CD4-positive, alpha-beta T cell (primary cell): ENCODE measurements around the gene PICALM. TPM values are rescaled to one million over a fixed set of nuclear protein-coding genes. Genes with fewer than 3 reads are reported as not detected.

Experiments
- ATAC-seq: fragments of 200-7000 bp; cut with Tn5 transposase; one replicate; pipeline ENCODE4 v1.10.0; 2022; ENCODE audit warnings: mild to moderate bottlenecking; ENCODE audit not compliant: poor library complexity
- CTCF ChIA-PET: fragments of 350-600 bp; sonication (Branson Sonifier 250); formaldehyde crosslinking; loops from one replicate; lab custom pipeline; 2021; ENCODE audit warnings: antibody characterized with exemption, inconsistent platforms; lab: Charles Lee
- POLR2A ChIA-PET: fragments of 350-600 bp; sonication (Branson Sonifier 250); formaldehyde crosslinking; loops from one replicate; lab custom pipeline; 2021; ENCODE audit warnings: antibody characterized with exemption, inconsistent platforms; lab: Charles Lee
- DNase-seq, 14 experiments: peaks; one replicate each; pipeline ENCODE4 v3.0.0-alpha.2; 2013 to 2020; ENCODE audit warnings: mixed read lengths in 2 of 14
- H3K27ac ChIP-seq, 2 donors: one replicate each; pipeline versions ENCODE4 v1.5.1 to v1.7.0; 2013; ENCODE audit warnings: low read length in 2 of 2, low read depth in 1 of 2, mild to moderate bottlenecking in 1 of 2
- H3K27me3 ChIP-seq, 2 experiments: 1 replicate in 1 of 2; 2 replicates in 1 of 2; pipeline versions ENCODE4 v1.6.1 to v1.7.0; 2013; ENCODE audit warnings: low read length in 2 of 2, control low read depth in 1 of 2, mild to moderate bottlenecking in 1 of 2, moderate library complexity in 1 of 2; ENCODE audit not compliant: insufficient read depth in 2 of 2, control insufficient read depth in 1 of 2
- H3K36me3 ChIP-seq: one replicate; pipeline ENCODE4 v1.6.1; 2013; ENCODE audit warnings: low read length, control low read depth; ENCODE audit not compliant: insufficient read depth
- H3K4me1 ChIP-seq: one replicate; pipeline ENCODE4 v1.6.1; 2013; ENCODE audit warnings: low read length, control low read depth; ENCODE audit not compliant: insufficient read depth
- H3K4me3 ChIP-seq: one replicate; pipeline ENCODE4 v1.5.1; 2013; ENCODE audit warnings: mild to moderate bottlenecking, low read length, moderate library complexity
- H3K9me3 ChIP-seq, 2 experiments: 1 replicate in 1 of 2; 2 replicates in 1 of 2; pipeline versions ENCODE4 v1.6.1 to v1.7.0; 2013; ENCODE audit warnings: low read length in 2 of 2, mild to moderate bottlenecking in 2 of 2, control low read depth in 1 of 2, moderate library complexity in 1 of 2; ENCODE audit not compliant: control insufficient read depth in 1 of 2, insufficient read depth in 1 of 2
- H3K27ac Mint-ChIP-seq: one replicate; pipeline ENCODE4 v1.8.0; 2020; ENCODE audit warnings: mixed read lengths
- H3K27me3 Mint-ChIP-seq: one replicate; pipeline ENCODE4 v1.8.0; 2021; ENCODE audit warnings: mixed read lengths
- H3K36me3 Mint-ChIP-seq: one replicate; pipeline ENCODE4 v1.8.0; 2021; ENCODE audit warnings: low read depth, mixed read lengths
- H3K4me1 Mint-ChIP-seq: one replicate; pipeline ENCODE4 v1.8.0; 2021; ENCODE audit warnings: low read depth, mixed read lengths
- H3K4me3 Mint-ChIP-seq: one replicate; pipeline ENCODE4 v1.8.0; 2020; ENCODE audit warnings: mild to moderate bottlenecking, mixed read lengths
- H3K9me3 Mint-ChIP-seq: one replicate; pipeline ENCODE4 v1.8.0; 2020; ENCODE audit warnings: mixed read lengths
- CTCF ChIP-seq: fragments of 200-600 bp; IDR thresholded peaks from one replicate; pipeline ENCODE4 v1.8.0; 2022; ENCODE audit warnings: antibody characterized with exemption, mild to moderate bottlenecking
- intact Hi-C, 2 experiments: fragments of 100-400 bp; cut with DNase I in 1 of 2; cut with micrococcal nuclease in 1 of 2; formaldehyde crosslinking; loops; one replicate each; pipeline versions ENCODE4 v1.15.1 to v1.9.0; 2023 to 2025; cut with DNase I, micrococcal nuclease
- total RNA-seq, 174 experiments: library from RNA in 2 of 174; stranded (reverse) in 2 of 174; gene quantifications; one replicate each; pipeline ENCODE4 v1.2.3 and lab custom pipeline; 2021 to 2026

The PICALM gene
- total RNA-seq, 2 experiments from 2014 or later, result 73.3 to 77.3 TPM

- no peaks in the 10 kb centered on the region for H3K27me3 ChIP-seq
- Mint-ChIP-seq H3K36me3 (peaks cover 17% of the 10 kb centered on the region), H3K4me1 (peaks cover 64% of the 10 kb centered on the region), H3K4me3 (peak overlapping the region; percentile 87), H3K27me3 (no peaks in the 10 kb centered on the region), H3K27ac (peak overlapping the region; percentile 82), H3K9me3 (peaks cover 2% of the 10 kb centered on the region)
- no peaks in the 10 kb centered on the region for H3K36me3 ChIP-seq
- no peak for ATAC-seq
- peaks cover 27% of the 10 kb centered on the region for H3K4me1 ChIP-seq
- ChIA-PET POLR2A (interaction anchor here (1.1 kb wide), 1 partner anchor 402 kb away, joined by 5 read pairs; the partner anchor contains the start of gene CREBZF), CTCF (interaction anchor here (1.3 to 6.3 kb wide), 2 partner anchors 25 to 127 kb away, joined by 5 to 42 read pairs; no protein-coding TSS in a partner anchor)
- no peak for TF ChIP-seq CTCF
- intact Hi-C loops, result loop anchor here (5.0 to 10.0 kb wide), 5 partner anchors 312 to 439 kb away; partner anchors contain the start of genes CREBZF (in 1 of the 2), DLG2 (in 1 of the 2) and TMEM126B (in 1 of the 2)
- no peaks in the 10 kb centered on the region for H3K9me3 ChIP-seq
- DNase-seq, result no peak
- peak overlapping the region; percentile 80 for H3K4me3 ChIP-seq
- peak overlapping the region in 1 of 2 donors; percentile 33 for H3K27ac ChIP-seq
Measured at GRCh38 chr11:86066657-86067008, 2.3 kb downstream of the PICALM start.

GRCh38 chr11:86066033-86066432 lies 2.9 kb downstream of the PICALM start:
- H3K36me3 ChIP-seq, result no peaks in the 10 kb centered on the region
- H3K9me3 ChIP-seq, result no peaks in the 10 kb centered on the region
- Mint-ChIP-seq H3K9me3 (peaks cover 2% of the 10 kb centered on the region), H3K27me3 (no peaks in the 10 kb centered on the region), H3K4me3 (peak overlapping the region; percentile 87), H3K27ac (peak overlapping the region; percentile 82), H3K36me3 (peaks cover 20% of the 10 kb centered on the region), H3K4me1 (peaks cover 70% of the 10 kb centered on the region)
- no peak for DNase-seq
- no peaks in the 10 kb centered on the region for H3K27me3 ChIP-seq
- H3K4me1 ChIP-seq, result peaks cover 29% of the 10 kb centered on the region
- peak overlapping the region; percentile 80 for H3K4me3 ChIP-seq
- TF ChIP-seq CTCF, result no peak
- peak overlapping the region in 1 of 2 donors; percentile 33 for H3K27ac ChIP-seq
- ATAC-seq, result no peak
- intact Hi-C loops, result loop anchor here (5.0 to 10.0 kb wide), 5 partner anchors 311 to 439 kb away; partner anchors contain the start of genes CREBZF (in 1 of the 2), DLG2 (in 1 of the 2) and TMEM126B (in 1 of the 2)
- CTCF ChIA-PET, result interaction anchor here (1.3 to 6.3 kb wide), 2 partner anchors 24 to 127 kb away, joined by 5 to 42 read pairs; no protein-coding TSS in a partner anchor
- POLR2A ChIA-PET, result no interaction called here

GRCh38 chr11:86064220-86064803 lies 4.6 kb downstream of the PICALM start:
- Histone ChIP-seq H3K4me3 (peak overlapping the region; percentile 5), H3K27ac (no peak overlapping the region), H3K27me3 (no peaks in the 10 kb centered on the region), H3K9me3 (no peaks in the 10 kb centered on the region), H3K4me1 (peaks cover 30% of the 10 kb centered on the region), H3K36me3 (no peaks in the 10 kb centered on the region)
- DNase-seq, result peak in 3 of 14 experiments; percentile 9 to 42 (median 34)
- no peak for ATAC-seq
- TF ChIP-seq CTCF, result no peak
- POLR2A ChIA-PET, result no interaction called here
- CTCF ChIA-PET, result interaction anchor here (0.6 to 6.3 kb wide), 2 partner anchors 22 to 364 kb away, joined by 4 to 42 read pairs; no protein-coding TSS in a partner anchor
- Mint-ChIP-seq H3K9me3 (peaks cover 2% of the 10 kb centered on the region), H3K36me3 (peaks cover 20% of the 10 kb centered on the region), H3K27ac (peak overlapping the region; percentile 79), H3K27me3 (no peaks in the 10 kb centered on the region), H3K4me1 (peaks cover 78% of the 10 kb centered on the region), H3K4me3 (peak overlapping the region; percentile 84)
- intact Hi-C loops, result loop anchor here (2.0 to 10.0 kb wide), 3 partner anchors 176 to 400 kb away; partner anchors contain the start of gene CREBZF (in 1 of the 2)
